HG03064 (cell line): Measurements from ENCODE around the gene PNMA8A.
"Not testable (repeated sequence)": the region's sequence is repeated elsewhere in the genome, so short reads cannot be mapped to it uniquely, and the experiment has no call there.

Experiments
- ATAC-seq: cut with Tn5 transposase; IDR thresholded peaks from one replicate; pipeline ENCODE4 v1.9.1; 2021; ENCODE audit warnings: low read depth; ENCODE audit not compliant: unreplicated experiment

PNMA8A gene

GRCh38 chr19:46433470-46433869, 37.9 kb downstream of the PNMA8A start:
- ATAC-seq = not testable (repeated sequence)

GRCh38 chr19:46431824-46432223, 39.5 kb downstream of the PNMA8A start:
- no peak for ATAC-seq

GRCh38 chr19:46429999-46430398, 41.4 kb downstream of the PNMA8A start:
- ATAC-seq = no peak

- no peak for ATAC-seq
Observed at GRCh38 chr19:46428239-46429135, 42.9 kb downstream of the PNMA8A start, which contains the start of gene PNMA8C. TSS of gene PNMA8C (minus strand) at chr19:46428936. CDS start at chr19:46428359, 577 bp downstream.

GRCh38 chr19:46427518-46428045, 43.8 kb downstream of the PNMA8A start:
- no peak for ATAC-seq

- ATAC-seq = no peak
Observed at GRCh38 chr19:46426506-46427162, 44.7 kb downstream of the PNMA8A start.

GRCh38 chr19:46426035-46426505, 45.3 kb downstream of the PNMA8A start:
- no peak for ATAC-seq

- no peak for ATAC-seq
Observed at GRCh38 chr19:46423188-46423587, 48.2 kb downstream of the PNMA8A start.

GRCh38 chr19:46422344-46422743, 49.0 kb downstream of the PNMA8A start:
- ATAC-seq = no peak

- no peak for ATAC-seq
Observed at GRCh38 chr19:46420056-46420455, 51.3 kb downstream of the PNMA8A start.
